HG02852 (cell line): Measurements from ENCODE around the gene SRCAP.

Experiments used
- ATAC-seq: cut with Tn5 transposase; IDR thresholded peaks from one replicate; pipeline ENCODE4 v1.9.1; 2021; ENCODE audit warnings: mild to moderate bottlenecking, moderate library complexity; ENCODE audit not compliant: unreplicated experiment

The SRCAP gene

GRCh38 chr16:30728321-30728720 is 29.4 kb downstream of the SRCAP start:
- no peak for ATAC-seq

DNA sequence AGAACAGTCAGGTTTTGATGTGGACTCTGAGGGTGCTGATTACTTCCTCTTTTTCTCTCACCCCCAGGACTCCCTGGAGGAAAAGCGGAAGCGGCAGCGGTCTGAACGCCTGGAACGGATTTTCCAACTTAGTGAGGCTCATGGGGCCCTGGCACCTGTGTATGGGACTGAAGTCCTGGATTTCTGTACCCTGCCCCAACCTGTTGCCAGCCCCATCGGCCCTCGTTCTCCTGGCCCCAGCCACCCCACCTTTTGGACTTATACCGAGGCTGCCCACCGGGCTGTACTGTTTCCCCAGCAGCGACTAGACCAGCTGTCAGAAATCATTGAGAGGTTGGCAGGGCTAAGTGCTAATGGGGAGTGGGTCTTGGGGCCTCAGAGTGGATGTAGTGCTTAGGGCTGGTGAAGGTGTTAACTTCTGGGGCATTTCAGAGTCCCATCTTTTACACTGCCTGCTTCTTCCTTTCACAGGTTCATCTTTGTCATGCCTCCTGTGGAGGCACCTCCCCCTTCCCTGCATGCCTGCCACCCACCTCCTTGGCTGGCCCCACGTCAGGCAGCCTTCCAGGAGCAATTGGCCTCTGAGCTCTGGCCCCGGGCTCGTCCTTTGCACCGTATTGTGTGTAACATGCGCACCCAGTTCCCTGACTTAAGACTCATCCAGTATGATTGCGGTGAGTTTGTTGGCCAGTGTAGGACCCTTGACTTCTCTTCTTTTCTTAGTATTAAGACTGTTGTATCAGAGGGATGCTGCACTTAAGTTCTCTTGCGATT is 30.1 kb downstream of the SRCAP start:
- no peak for ATAC-seq

GRCh38 chr16:30731411-30731810 is 32.4 kb downstream of the SRCAP start:
- ATAC-seq: no peak

- no peak for ATAC-seq
These were observed 38.2 kb downstream of the SRCAP start for GRCh38 chr16:30736995-30737793.

DNA sequence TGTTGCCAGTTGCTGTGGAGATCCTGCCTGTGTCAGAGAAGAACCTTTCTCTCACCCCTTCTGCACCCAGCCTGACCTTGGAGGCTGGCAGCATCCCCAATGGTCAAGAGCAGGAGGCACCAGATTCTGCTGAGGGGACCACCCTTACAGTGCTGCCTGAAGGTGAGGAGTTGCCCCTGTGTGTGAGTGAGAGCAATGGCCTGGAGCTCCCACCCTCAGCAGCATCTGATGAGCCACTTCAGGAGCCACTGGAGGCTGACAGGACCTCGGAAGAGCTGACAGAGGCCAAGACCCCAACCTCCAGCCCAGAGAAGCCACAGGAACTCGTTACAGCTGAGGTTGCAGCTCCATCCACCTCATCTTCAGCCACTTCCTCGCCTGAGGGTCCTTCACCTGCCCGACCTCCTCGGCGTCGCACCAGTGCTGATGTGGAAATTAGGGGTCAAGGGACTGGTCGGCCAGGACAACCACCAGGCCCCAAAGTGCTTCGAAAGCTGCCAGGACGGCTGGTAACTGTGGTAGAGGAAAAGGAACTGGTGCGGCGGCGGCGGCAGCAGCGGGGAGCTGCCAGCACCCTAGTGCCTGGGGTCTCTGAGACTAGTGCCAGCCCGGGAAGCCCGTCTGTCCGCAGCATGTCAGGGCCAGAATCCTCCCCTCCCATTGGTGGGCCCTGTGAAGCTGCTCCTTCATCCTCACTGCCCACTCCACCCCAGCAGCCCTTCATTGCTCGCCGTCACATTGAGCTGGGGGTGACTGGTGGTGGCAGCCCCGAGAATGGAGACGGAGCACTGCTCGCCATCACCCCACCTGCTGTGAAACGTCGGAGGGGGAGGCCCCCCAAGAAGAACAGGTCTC is 39.0 kb downstream of the SRCAP start:
- no peak for ATAC-seq

DNA sequence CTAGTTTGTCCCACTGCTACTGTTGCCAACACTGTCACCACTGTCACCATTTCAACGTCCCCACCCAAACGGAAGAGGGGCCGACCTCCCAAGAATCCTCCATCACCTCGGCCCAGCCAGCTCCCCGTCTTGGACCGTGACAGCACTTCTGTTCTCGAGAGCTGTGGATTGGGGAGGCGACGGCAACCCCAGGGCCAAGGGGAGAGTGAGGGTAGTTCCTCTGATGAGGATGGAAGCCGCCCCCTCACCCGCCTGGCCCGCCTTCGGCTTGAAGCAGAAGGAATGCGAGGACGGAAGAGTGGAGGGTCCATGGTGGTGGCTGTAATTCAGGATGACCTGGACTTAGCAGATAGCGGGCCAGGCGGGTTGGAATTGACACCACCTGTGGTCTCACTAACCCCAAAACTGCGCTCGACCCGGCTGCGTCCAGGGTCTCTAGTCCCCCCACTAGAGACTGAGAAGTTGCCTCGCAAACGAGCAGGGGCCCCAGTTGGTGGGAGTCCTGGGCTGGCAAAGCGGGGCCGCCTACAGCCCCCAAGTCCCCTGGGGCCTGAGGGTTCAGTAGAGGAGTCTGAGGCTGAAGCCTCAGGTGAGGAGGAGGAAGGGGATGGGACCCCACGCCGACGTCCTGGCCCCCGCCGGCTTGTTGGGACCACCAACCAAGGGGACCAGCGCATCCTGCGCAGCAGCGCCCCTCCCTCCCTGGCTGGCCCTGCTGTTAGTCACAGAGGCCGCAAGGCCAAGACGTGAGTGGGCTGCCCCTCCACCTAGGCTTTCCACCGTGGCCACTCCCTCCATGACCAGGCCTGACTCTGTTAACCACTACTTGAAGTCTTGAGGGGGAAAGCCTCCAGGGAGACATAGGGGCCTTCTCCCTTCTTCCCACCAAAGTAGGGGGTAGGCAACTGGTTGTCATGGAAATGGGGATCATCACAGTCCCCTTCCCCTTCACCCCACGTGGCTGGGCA is 40.3 kb downstream of the SRCAP start:
- ATAC-seq: no peak

- ATAC-seq: no peak
These were observed 41.6 kb downstream of the SRCAP start for GRCh38 chr16:30740364-30741251.

GRCh38 chr16:30741461-30741914 is 42.5 kb downstream of the SRCAP start:
- ATAC-seq: no peak

GRCh38 chr16:30743716-30744115 is 44.7 kb downstream of the SRCAP start:
- no peak for ATAC-seq

DNA sequence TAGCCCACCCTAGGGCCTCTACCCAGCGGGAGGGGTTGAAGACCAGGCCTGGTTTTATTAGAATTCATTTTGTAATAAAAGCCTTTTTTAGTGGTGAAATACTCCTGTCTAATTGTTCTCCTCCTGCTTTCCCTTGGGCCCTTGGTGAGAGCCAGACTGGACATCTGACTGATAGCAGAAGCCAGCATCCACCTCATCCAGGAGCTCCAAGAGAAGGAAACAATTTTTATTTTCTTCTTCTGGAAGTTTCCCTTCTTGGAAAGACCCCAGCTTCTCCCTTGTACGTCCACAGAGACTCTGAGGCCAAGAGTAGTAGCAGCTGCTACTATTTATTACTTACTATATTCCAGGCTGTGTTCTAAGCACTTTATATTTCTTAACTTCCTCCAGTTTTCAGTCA is 45.2 kb downstream of the SRCAP start:
- no peak for ATAC-seq

DNA sequence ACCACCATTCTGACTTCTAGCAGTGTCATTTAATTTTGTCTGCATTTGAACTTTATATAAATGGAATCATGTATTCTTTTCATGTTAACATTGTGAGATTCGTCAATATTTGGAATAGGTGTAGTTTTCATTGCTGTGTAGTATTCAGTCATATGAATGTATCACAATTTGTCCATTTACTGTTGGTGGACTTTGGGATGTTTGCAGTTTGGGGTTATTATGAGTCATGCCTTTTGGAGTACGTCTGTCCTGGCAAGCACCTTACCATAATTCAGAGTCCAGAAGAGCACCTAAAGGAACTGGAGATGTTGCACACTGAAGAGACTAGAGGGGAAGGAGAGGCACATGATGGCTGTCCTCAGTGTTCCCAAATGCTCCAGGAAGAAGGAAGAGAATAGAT is 46.1 kb downstream of the SRCAP start:
- no peak for ATAC-seq

DNA sequence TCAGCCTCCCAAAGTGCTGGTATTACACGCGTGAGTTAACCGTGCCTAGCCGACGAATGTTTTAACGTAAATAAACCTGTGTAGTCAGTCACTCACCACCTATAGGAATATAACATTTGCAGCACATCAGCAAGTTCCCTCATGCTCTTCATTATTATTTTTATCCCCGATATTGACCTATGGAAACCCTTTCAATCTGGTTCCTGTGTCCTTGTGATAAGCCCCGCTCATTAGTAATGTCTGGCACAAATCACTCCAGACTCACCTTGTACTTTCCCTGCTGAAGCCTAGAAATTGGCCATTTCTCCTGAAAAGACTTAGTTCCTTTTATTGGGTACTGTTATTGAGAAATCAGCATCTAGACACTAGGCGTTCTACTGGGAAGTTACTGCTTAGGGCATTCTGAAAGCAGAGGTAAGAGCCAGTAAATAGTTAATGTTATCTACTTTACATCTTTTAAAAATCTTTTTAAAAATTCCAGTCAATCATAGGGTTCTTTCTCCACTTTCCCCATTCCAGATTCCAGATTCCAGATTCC is 47.7 kb downstream of the SRCAP start:
- ATAC-seq: no peak

GRCh38 chr16:30747331-30747730 is 48.4 kb downstream of the SRCAP start:
- no peak for ATAC-seq

- ATAC-seq: peak; percentile 98
These were observed 49.0 kb downstream of the SRCAP start, which contains the start of gene PHKG2 for GRCh38 chr16:30747799-30748633. Gene PHKG2, plus strand, starts transcription at chr16:30748425. Its CDS starts 396 bp downstream, at chr16:30748821.

DNA sequence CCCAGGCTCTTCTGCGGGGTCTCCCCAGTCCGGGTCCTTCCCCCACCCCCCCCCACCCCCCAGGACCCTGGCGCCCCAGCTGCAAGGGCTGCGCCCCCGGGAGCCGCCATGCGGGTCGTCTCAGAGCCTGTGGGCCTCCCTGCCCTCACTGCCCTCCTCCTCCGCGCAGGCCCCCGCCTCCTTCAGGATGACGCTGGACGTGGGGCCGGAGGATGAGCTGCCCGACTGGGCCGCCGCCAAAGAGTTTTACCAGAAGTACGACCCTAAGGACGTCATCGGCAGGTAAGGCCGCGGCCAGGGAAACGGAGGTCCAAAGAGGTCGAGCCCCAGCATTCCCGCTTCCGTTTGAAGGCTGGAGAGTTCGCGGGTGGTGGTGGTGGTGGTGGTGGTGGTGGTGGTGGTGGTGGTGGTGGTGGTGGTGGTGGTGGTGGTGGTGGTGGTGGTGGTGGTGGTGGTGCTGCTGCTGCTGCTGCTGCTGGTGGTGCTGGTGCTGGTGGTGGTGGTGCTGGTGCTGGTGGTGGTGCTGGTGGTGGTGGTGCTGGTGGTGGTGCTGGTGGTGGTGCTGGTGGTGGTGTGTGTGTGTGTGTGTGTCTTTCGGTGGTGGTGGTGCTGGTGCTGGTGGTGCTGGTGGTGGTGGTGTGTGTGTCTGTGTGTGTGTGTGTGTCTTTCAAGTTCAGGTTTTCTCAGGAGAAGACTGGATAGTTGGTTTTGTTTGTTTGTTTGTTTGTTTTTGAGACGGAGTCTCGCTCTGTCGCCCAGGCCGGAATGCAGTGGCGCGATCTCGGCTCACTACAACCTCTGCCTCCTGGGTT is 49.9 kb downstream of the SRCAP start:
- no peak for ATAC-seq

DNA sequence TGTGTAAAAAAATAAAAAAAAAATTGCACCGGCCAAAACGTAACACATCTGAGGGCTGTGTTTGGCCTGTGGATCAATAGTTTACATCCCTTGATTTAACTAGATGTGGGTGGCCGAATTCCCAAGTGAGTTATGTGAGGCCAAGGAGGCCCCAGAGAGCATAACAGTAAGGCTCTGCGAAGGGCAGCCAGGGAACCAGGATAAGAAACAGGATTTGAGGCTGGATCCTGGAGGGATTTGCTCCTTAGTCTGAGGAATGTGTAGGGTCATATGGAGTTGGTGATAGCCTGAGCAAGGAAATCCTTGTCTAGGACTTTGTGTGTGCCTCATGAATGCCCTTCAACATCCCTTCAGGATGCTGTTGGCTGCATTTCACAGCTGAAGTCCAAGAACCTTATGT is 51.2 kb downstream of the SRCAP start:
- ATAC-seq: no peak

DNA sequence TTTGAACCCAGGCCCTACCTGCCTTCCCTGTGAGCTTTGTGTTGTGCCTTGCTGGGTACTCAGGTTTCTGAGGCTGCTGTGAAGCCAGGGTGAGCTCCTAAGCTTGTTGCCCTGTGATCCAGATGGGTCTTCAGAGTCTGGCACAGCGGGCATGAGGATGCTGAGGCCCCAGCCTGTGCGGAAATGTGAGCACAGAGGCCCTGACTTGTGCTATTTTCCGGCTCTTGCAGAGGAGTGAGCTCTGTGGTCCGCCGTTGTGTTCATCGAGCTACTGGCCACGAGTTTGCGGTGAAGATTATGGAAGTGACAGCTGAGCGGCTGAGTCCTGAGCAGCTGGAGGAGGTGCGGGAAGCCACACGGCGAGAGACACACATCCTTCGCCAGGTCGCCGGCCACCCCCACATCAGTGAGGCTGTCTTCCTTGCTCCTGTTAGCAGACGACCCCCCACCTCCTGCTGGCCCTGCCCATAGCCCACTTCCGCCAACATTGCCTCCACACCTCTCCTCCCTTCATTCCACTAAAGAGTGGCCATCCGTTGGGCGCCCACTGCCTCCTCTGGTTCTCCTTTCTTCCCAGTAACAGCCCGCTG is 52.0 kb downstream of the SRCAP start:
- ATAC-seq: no peak
